Measurements from ENCODE around the gene NOTUM. TPM values are rescaled to one million over a fixed set of nuclear protein-coding genes. Genes with fewer than 3 reads are reported as not detected.

NOTUM gene
- total and polyA plus RNA-seq, 9 of the 15 experiments (the other 6 are each of a cell fraction or from before 2014, with no cell fraction given): 0.03 to 14.0 (median 4.1) TPM

GRCh38 chr17:81926451-81927151, 34.4 kb downstream of the NOTUM start (continued):
- TF ChIP-seq ZNF232 (CRISPR knock-in tag; IDR thresholded peaks at IDR 0.05) (no peak), ZKSCAN1 (IDR thresholded peaks at IDR 0.05; ENCODE audit: low read depth, low read length) (no peak), POLR2B (IDR thresholded peaks at IDR 0.05; ENCODE audit: low read depth, partially characterized antibody) (no peak), CHD4 (IDR thresholded peaks at IDR 0.05; ENCODE audit: insufficient read depth, insufficient replicate concordance, low read depth, low read length, poor library complexity, severe bottlenecking) (peak; percentile 84), KDM5B (IDR thresholded peaks at IDR 0.05; ENCODE audit: insufficient replicate concordance, low read depth, low read length) (no peak), KLF1 (tag; IDR thresholded peaks at IDR 0.05) (no peak), CREM (IDR thresholded peaks at IDR 0.05; ENCODE audit: low read depth) (peak; percentile 64; the same call in 1 of the 2 replicates), HBP1 (CRISPR knock-in tag; IDR thresholded peaks at IDR 0.05) (no peak), ELF1 (tag; IDR thresholded peaks at IDR 0.05) (peak; percentile 64), ZNF583 (CRISPR knock-in tag; IDR thresholded peaks at IDR 0.05) (no peak), MECOM (CRISPR knock-in tag; IDR thresholded peaks at IDR 0.05) (no peak), PHF8 (IDR thresholded peaks at IDR 0.05; ENCODE audit: borderline replicate concordance, low read length) (peak; percentile 37; the same call in 1 of the 2 replicates), SMARCE1 (IDR thresholded peaks at IDR 0.05) (peak; percentile 82), MYNN (IDR thresholded peaks at IDR 0.05) (peak; percentile 49), MYNN (CRISPR knock-in tag; IDR thresholded peaks at IDR 0.05) (no peak), ELF2 (CRISPR knock-in tag; IDR thresholded peaks at IDR 0.05) (0 out of 2 replicates have a peak, but pooled peaks have one; percentile 15), SP2 (IDR thresholded peaks at IDR 0.05; ENCODE audit: extremely low read depth, low read depth, low read length, poor library complexity, severe bottlenecking) (no peak), MITF (IDR thresholded peaks at IDR 0.05) (no peak), TAF15 (IDR thresholded peaks at IDR 0.05; ENCODE audit: low read depth, low read length) (no peak)
- TF ChIP-seq, protein P1, sequence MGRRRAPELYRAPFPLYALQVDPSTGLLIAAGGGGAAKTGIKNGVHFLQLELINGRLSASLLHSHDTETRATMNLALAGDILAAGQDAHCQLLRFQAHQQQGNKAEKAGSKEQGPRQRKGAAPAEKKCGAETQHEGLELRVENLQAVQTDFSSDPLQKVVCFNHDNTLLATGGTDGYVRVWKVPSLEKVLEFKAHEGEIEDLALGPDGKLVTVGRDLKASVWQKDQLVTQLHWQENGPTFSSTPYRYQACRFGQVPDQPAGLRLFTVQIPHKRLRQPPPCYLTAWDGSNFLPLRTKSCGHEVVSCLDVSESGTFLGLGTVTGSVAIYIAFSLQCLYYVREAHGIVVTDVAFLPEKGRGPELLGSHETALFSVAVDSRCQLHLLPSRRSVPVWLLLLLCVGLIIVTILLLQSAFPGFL (CRISPR knock-in tag; IDR thresholded peaks at IDR 0.05): no peak
- TF ChIP-seq, protein P2, sequence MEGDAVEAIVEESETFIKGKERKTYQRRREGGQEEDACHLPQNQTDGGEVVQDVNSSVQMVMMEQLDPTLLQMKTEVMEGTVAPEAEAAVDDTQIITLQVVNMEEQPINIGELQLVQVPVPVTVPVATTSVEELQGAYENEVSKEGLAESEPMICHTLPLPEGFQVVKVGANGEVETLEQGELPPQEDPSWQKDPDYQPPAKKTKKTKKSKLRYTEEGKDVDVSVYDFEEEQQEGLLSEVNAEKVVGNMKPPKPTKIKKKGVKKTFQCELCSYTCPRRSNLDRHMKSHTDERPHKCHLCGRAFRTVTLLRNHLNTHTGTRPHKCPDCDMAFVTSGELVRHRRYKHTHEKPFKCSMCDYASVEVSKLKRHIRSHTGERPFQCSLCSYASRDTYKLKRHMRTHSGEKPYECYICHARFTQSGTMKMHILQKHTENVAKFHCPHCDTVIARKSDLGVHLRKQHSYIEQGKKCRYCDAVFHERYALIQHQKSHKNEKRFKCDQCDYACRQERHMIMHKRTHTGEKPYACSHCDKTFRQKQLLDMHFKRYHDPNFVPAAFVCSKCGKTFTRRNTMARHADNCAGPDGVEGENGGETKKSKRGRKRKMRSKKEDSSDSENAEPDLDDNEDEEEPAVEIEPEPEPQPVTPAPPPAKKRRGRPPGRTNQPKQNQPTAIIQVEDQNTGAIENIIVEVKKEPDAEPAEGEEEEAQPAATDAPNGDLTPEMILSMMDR (IDR thresholded peaks at IDR 0.05 in 2 of 3, conservative IDR thresholded peaks at IDR 0.05 in 1 of 3; ENCODE audit: insufficient read depth in 2 of 3, low read depth in 1 of 3, low read length in 3 of 3): no peak
- TF ChIP-seq, protein P3, sequence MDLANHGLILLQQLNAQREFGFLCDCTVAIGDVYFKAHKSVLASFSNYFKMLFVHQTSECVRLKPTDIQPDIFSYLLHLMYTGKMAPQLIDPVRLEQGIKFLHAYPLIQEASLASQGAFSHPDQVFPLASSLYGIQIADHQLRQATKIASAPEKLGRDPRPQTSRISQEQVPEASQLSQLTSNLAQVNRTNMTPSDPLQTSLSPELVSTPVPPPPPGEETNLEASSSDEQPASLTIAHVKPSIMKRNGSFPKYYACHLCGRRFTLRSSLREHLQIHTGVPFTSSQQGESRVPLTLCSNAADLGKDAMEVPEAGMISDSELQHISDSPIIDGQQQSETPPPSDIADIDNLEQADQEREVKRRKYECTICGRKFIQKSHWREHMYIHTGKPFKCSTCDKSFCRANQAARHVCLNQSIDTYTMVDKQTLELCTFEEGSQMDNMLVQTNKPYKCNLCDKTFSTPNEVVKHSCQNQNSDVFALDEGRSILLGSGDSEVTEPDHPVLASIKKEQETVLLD (IDR thresholded peaks at IDR 0.05): peak; percentile 60; the same call in 1 of the 2 replicates
